ENCODE measurements around the gene BRIP1.
"Not testable (repeated sequence)": the region's sequence is repeated elsewhere in the genome, so short reads cannot be mapped to it uniquely, and the experiment has no call there.

Gene BRIP1

GRCh38 chr17:61754124-61754523 lies 109.2 kb downstream of the BRIP1 start:
- no peak for DNase-seq

- DNase-seq = no peak
Measured at GRCh38 chr17:61753696-61754095, 109.6 kb downstream of the BRIP1 start.

- no peak for DNase-seq
Measured at GRCh38 chr17:61750656-61751055, 112.7 kb downstream of the BRIP1 start.

DNA sequence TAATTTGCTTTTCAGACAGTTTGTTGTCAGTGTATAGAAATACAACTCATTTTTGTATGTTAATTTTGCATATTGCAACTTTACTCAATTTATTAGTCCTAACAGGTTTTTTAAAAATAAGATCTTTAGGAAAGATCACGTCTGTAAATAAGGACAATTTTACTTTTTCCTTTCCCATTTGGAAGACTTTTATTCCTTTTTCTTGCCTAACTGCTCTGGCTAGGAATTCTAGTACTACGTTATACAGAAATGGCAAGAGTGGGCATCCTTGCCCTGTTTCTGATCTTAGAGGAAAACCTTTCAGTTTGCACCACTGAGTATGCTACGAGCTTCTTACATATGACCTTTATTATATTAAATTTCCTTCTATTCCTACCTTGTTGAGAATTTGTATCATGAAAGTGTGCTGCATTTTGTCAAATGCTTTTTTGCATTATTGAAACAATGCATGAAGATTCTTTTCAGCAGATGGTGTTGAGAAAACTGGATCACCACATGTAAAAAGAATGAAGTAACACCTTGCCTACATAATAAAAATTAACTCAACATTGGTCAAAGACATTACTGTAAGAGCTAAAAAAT lies 113.4 kb downstream of the BRIP1 start:
- no peak for DNase-seq

- no peak for DNase-seq
Measured at GRCh38 chr17:61746248-61746985, 116.9 kb downstream of the BRIP1 start.

GRCh38 chr17:61744804-61745203 lies 118.5 kb downstream of the BRIP1 start:
- no peak for DNase-seq

- no peak for DNase-seq
Measured at GRCh38 chr17:61744252-61744651, 119.1 kb downstream of the BRIP1 start.

DNA sequence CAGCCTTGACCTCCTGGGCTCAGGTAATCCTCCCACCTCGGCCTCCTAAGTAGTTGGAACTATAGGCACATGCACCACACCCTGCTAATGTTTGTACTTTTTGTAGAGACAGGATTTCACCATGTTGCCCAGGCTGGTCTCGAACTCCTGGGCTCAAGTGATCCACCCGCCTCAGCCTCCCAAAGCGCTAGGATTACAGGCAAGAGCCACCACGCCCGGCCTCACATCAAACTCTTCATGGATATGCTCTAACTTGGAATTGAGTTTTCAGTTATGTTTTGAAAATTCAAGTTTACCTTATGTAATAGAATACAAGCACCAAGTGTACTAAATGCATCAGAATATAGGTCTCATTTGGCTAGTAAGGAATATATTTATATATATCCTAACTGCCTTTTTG lies 119.6 kb downstream of the BRIP1 start:
- no peak for DNase-seq

- DNase-seq = no peak
Measured at GRCh38 chr17:61739002-61739401, 124.3 kb downstream of the BRIP1 start.

DNA sequence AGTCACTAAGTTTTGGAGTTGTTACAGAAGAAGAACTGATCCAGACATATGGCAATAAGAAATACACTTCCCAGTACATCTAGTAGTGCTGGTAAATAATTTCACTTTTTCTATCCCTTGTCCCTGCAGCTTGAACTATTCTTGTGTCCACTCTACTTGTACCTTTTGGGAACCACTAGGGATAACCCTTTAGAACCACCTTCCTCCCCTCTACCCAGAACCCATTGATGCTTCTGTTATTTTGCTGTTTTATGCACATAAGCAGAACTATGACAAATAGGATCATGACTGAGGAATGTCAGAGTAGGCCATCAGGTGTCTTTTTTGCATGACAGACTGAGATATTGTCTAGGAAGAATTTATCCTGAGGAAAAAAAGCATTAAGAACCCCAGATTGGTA lies 125.1 kb downstream of the BRIP1 start:
- DNase-seq = no peak

DNA sequence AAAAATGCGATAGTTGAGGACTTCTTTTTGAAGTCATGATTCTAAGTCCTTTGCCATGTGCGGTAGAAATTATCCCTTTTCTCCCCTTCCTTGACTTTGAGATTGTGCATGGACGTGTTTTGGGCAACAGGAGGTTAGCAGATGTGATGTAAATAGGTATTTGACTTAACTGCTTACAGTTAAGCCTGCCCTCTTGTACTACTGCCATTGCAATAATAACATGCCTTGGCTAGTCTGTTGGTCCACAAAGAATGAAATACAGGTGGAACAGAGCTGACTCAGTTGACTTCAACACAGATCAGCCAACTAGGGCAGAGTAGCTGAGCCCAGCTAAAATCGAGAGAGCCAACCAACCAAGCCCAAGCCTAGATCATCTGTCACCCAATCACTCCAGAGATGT lies 125.5 kb downstream of the BRIP1 start:
- DNase-seq = no peak

- no peak for DNase-seq
Measured at GRCh38 chr17:61736438-61736837, 126.9 kb downstream of the BRIP1 start.

DNA sequence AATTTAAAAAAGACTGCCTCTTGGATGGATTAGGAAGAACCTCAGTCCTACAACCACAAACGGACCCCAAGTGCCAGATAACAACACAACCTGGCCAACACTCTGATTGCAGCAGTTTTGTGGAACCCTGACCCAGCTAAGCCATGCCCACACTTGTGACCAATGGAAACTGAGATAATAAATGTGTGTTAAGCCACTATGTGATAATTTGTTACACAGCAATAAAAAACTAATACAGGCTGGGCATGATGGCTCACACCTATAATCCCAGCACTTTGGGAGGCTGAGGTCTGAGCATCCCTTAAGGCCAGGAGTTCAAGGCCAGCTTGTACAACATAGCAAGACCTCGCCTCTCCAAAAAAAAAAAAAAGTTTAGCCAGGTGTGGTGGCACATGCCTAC lies 127.5 kb downstream of the BRIP1 start:
- no peak for DNase-seq

DNA sequence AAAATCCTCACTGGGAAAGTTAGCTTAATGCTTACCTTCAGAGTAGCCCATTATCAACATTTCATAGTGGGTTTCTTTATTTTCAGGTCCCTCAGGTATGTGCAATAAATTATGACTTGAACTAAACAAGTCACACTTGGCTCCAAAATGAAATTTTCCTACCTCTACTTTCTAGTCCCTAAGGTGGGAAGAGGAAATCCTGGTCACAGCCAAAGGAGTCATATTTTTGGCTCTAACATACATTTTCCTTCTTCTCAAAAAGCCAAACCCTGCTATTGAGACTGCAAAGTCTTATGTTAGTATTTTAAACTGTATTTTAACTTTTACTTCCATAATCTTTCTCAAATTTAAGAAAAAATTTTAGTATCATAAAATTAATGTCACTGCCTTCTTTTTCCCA lies 128.9 kb downstream of the BRIP1 start:
- no peak for DNase-seq

DNA sequence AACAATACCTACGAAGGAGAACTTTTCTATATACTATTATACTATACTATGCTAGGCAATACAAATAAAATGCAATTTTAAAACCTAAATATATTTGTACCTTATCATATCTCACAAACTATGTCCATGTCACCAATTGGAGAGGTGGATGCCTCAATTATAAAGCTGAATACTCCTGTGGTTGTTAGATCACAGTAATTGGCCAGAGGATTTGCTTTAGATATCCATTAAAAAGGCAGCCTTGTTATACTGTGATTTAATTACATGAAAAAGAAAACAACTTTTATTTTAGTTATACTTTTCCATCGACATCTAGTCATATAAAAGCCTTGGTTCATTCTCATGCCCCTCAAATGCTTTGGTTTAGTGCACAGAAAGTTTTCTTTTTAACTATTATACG lies 129.3 kb downstream of the BRIP1 start:
- no peak for DNase-seq

GRCh38 chr17:61733021-61733420 lies 130.3 kb downstream of the BRIP1 start:
- no peak for DNase-seq

DNA sequence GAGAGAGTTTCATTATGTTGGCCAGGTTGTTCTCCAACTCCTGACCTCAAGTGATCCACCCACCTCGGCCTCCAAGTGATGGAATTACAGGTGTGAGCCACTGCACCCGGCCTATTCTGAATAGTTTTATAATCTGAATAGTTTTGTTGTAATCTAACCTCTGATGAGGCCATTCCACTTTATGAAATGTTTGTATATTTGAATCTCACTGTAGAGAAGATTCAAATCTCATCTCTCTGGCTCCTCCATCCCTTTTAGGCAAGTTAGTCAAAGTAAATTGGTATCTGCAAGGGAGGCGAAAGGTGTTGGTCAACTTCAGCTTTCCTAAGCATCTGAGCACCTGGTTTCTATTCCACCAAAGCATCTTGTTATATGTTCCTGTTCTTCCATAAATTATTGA lies 131.2 kb downstream of the BRIP1 start:
- no peak for DNase-seq

- no peak for DNase-seq
Measured at GRCh38 chr17:61731330-61731729, 132.0 kb downstream of the BRIP1 start.

DNA sequence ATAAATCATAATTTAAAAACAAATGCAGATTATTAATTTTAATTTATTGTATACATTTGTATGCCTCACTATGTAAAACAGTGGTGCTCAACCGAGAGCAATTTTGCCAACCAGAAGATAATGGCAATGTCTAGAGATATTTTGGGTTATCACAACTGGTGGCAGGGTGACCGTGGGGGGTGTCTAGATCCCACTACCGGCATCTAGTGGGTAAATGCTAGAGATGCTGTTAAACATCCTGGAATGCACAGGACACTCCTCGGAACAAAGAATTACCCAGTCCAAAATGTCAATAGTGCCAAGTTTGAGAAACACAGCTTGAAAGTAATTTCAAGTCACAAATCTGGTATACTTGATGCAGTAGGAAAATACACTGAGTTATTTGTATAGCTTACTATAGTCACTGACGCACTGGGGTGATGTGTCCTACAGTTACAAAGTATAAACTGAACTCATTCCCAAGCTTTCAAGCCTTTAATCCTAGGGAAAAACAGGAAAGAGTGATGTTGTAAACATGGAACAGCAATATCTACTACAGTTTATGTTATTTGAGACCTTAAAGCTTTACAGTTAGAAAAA lies 133.5 kb downstream of the BRIP1 start:
- DNase-seq = no peak

DNA sequence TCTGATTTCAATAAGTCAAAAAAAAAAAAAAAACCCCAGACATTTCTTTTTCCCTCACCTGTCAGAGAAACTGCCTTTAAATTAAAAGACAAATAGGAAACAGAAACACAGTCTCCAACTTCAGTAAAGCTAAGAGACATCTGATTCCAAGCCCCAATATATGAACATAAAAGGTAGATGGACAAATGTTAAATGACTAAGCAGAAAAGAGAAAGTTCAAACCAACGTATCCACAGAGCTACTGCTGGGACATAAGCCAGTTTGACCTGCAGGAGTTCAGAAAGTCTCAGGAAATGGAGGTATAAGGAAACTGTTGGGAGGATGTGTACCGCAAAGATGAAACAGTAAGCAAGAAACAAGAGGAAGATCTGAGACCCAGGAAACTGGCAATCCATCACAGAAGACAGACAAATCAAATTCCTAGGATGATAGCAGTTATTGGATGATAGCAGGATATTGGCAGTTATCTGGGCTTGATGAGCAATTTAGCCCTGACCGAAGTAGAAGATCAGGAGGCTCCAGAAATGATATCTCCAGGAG lies 135.0 kb downstream of the BRIP1 start:
- DNase-seq = no peak

DNA sequence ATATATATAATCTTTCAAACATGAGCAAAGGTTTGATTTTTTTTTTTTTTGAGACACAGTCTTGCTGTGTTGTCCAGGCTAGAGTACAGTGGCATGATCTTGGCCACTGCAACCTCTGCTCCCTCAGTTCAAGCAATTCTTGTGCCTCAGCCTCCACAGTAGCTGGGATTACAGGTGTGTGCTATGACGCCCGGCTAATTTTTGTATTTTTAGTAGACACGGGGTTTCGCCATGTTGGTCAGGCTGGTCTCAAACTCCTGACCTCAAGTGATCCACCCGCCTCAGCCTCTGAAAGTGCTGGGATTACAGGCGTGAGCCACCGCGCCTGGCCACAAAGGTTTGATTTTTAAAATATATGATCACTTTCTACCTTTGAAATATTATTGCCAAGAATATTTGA lies 135.5 kb downstream of the BRIP1 start:
- DNase-seq = not testable (repeated sequence)

- DNase-seq = no peak
Measured at GRCh38 chr17:61726977-61727376, 136.4 kb downstream of the BRIP1 start.

GRCh38 chr17:61724777-61725176 lies 138.6 kb downstream of the BRIP1 start:
- no peak for DNase-seq

GRCh38 chr17:61723914-61724313 lies 139.4 kb downstream of the BRIP1 start:
- no peak for DNase-seq
